T47D (cell line): ENCODE results near the gene EGFLAM.

Experiments
- DNase-seq, 2 experiments: peaks; one replicate each; pipeline versions ENCODE4 v3.0.0 to v3.0.0-alpha.2; 2011 to 2012; ENCODE audit warnings: low read depth in 1 of 2, low spot score in 1 of 2
- JUND ChIP-seq: IDR thresholded peaks from 2 replicates; pipeline ENCODE4 v1.6.1; 2012; ENCODE audit warnings: low read depth
- in situ Hi-C: cut with HindIII; loops from 2 replicates; pipeline ENCODE4 v1.10.0; 2016; ENCODE audit warnings: low sequenced_read_pairs, low pct_unique_long_range_greater_than_20kb

EGFLAM gene

GRCh38 chr5:38249812-38250211 lies 8.5 kb upstream of the EGFLAM start:
- in situ Hi-C loops = no loop called here
- no peak for DNase-seq
- no peak for TF ChIP-seq JUND

DNA sequence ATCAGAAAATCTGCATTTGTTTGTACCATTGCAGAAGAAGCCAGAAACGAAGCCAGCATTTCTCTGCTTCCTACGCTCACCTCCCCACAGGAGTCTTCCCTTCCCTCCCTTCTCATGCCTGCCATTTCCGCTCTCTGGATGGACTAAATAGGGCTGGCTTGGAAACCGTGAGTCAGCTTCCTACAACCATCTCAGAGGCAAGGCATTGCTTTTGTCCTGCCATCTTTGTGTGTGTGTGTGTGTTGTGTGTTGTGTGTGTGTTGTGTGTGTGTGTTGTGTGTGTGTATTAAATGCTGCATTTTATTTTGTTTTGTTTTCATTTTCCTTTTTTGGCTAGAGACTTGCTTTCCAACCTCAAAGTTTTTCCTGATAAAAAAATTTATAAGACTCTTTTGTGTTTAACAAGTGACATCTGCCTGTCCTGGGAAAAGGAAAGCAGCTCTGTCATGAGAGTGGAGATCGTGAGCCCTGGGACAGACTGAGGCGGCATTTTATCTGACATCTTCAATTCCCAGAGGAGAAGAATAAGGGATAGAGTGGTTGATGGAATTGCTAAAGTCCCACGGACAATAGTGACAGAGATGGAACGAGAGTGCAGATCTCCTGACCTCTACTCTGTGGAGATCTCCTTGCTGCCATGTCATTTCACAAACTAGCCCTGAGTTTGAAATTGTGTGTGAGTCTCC lies 7.5 kb upstream of the EGFLAM start:
- DNase-seq = no peak
- in situ Hi-C loops = no loop called here
- TF ChIP-seq JUND = no peak

DNA sequence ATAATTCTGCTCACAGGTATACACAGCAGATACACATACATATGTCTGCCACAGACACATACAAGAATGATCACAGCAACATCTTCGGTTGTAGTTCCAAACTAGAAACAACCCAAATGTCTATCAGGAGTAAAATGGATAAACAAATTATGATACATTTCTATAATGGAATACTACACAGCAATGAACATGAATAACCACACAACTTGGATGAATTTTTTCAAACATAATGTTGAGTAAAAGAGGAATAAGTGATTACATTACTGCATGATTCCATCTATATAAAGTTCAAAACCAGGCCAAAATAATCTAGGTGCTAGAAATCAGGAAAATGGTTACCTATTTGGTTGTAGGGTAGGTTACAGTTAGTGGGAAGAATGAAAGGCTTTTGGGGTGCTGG lies 4.6 kb upstream of the EGFLAM start:
- no peak for DNase-seq
- in situ Hi-C loops = no loop called here
- TF ChIP-seq JUND = no peak

DNA sequence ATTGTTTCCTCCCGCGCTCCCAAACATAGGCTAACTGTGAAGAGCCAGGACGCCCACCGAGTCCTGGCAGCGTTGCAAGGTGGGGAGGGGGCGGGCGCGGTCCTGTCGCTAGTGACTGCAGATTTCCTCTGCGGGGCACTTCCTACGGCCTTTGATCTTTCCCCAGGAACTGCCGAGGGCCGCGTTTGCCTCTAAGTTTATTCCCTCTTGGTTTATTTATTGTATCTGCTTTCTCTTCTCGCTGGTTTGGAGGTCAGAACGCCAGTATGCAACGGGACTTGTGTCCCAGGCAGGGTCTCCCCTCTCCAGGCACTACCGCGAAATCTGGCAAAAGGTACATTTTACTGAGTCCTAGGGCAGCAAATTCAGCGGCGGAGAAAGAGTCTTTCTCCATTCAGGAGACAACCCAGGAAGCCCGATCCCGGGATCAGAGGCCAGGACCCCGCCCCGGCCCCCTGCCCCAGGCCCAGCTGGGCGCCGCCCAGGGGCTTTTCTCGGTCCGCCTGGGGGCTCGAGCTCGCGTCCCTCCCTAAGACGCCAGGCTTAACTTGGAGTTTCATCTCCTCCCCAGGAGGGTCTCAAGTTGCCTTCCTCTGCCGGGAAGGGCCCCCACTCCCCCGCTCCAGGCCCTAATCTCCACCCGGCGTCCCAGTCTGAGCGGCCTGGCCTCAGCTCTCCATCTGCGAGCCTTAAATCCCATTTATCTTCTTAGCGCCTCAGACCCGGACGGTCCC lies 884 bp upstream of the EGFLAM start:
- no peak for TF ChIP-seq JUND
- DNase-seq = no peak
- in situ Hi-C loops = no loop called here

GRCh38 chr5:38258042-38258318 lies 379 bp upstream of the EGFLAM start:
- DNase-seq = no peak
- in situ Hi-C loops = no loop called here
- TF ChIP-seq JUND = no peak

DNA sequence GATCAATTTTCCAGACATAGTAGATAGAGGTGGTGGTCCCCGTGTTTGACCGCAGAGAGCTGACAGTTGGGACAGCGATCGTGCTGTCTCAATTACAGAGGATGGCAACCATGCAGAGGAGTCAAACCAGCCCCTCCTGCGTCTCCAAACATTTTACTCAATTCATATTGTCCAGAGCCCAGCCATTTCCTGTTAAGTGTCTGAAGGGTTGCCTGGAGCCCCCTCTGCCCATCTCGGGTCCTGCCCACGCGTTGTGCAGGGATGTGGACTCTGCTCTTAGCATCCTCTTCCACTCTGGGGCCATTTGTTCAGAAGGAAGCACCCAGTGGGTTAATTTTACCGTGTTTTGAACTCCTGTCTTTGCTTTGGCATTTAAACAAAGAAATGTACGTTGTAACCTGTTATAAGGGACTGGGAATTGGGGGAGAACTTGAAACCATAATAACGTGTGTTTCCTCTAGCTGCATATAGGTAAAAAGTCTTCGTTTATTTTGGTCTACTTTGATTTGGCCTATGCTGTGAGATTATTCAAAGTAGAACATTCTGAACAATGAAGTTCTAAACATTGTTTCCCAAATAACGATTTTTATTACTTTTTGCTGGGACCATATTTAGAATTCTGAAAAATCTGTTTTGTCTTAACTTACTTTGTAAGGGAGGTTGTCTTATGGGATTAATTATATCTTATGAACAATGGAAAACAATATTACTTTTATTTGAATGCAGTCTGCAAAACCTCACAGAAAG lies 876 bp downstream of the EGFLAM start:
- DNase-seq = no peak
- no peak for TF ChIP-seq JUND
- in situ Hi-C loops = no loop called here

DNA sequence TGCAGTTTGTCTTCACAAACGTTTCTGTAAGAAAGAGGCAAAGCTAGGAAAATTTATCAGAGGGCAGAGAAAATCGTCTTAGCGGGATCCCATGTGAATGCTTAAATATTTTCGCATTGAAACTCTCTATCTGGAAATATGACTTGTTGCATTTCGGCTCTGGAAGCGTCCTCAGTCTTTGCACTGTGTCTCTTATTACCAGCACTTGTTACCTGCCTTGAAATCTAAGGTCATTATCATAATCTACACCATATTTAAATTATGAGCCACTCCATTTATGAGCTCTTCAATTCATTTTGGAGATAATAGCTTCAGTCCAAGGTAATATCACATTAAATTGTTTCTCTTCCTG lies 1.4 kb downstream of the EGFLAM start:
- DNase-seq = no peak
- TF ChIP-seq JUND = no peak
- in situ Hi-C loops = no loop called here

GRCh38 chr5:38263983-38264382 lies 5.6 kb downstream of the EGFLAM start:
- in situ Hi-C loops = no loop called here
- DNase-seq = no peak
- TF ChIP-seq JUND = no peak

- in situ Hi-C loops = no loop called here
- TF ChIP-seq JUND = no peak
- peak; percentile 38 to 75 for DNase-seq
Observed at GRCh38 chr5:38265546-38266179, 7.3 kb downstream of the EGFLAM start.

- no peak for TF ChIP-seq JUND
- DNase-seq = no peak
- in situ Hi-C loops = no loop called here
Observed at GRCh38 chr5:38267372-38267771, 9.0 kb downstream of the EGFLAM start.

- TF ChIP-seq JUND = no peak
- DNase-seq = no peak
- in situ Hi-C loops = no loop called here
Observed at GRCh38 chr5:38273626-38274025, 15.3 kb downstream of the EGFLAM start.

GRCh38 chr5:38274370-38274769 lies 16.0 kb downstream of the EGFLAM start:
- in situ Hi-C loops = no loop called here
- no peak for TF ChIP-seq JUND
- no peak for DNase-seq

GRCh38 chr5:38284384-38284783 lies 26.0 kb downstream of the EGFLAM start:
- no peak for DNase-seq
- in situ Hi-C loops = no loop called here
- TF ChIP-seq JUND = no peak

DNA sequence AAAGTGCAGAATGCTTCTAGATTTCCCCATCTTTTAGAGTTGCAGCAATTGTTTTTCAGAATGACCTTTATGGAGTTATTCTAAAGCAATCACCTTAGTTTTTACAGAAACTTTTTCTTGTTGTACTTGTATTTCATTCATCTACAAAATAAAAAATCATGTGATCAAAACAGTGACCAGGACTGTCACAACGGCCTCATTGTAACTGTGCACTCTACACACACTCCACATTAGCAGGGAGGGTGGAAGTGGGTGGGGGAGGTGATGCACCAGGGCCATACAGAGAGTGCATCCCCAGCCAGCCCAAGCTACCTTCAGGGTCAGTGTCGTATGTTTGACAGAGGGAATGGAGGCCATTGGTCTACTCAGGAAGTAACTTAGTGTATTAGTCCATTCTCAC lies 26.9 kb downstream of the EGFLAM start:
- no peak for TF ChIP-seq JUND
- in situ Hi-C loops = no loop called here
- no peak for DNase-seq
